ENCODE measurements around the gene INTS12.

Gene INTS12

DNA sequence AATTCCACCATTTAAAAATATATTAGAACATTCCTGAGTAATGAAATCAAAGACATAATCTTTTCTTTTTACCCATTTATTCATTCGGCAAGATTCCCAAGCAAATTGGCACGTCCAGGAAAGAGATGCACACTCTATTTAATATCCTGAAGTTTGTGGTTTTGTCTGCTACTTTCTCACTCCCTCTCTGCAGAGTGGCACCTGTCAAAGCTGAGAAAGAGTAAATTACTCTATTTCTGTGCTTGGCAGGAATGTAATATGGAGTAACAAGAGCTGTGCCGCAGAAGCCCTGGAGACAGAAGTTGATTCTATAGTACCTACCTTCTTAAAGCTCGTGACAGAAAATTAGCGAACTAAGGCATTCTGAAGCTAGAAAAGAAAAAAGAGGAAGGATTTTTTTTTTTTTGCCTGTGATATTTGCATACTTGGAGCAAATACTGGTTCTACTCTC is 5.6 kb upstream of the INTS12 start:
- TF ChIP-seq CEBPB (IDR thresholded peaks at IDR 0.05): no peak

DNA sequence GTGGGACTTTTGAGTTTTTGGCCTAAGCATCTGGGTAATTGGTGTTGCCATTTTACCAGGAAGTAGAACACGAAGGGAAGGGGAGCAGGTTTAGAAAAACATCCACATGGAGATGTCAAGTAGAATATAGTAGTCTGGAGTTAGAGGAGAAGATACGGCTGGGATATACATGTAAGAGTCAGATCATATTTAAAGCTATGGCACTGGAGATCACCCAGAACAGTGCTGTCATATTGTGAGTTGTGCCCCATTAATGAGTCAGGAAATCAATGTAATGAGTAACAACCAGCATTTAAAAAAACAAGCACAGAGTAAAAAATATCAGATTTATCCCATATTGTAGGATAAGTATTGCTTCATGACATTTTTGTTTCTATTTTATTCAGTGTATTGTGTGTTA is 4.3 kb upstream of the INTS12 start:
- no peak for TF ChIP-seq TCF12 (IDR thresholded peaks at IDR 0.05; ENCODE audit: low read depth)
- TF ChIP-seq YY1 (IDR thresholded peaks at IDR 0.05; ENCODE audit: low read depth): no peak
- TF ChIP-seq ZBTB7A (IDR thresholded peaks at IDR 0.05; ENCODE audit: low read depth): no peak

DNA sequence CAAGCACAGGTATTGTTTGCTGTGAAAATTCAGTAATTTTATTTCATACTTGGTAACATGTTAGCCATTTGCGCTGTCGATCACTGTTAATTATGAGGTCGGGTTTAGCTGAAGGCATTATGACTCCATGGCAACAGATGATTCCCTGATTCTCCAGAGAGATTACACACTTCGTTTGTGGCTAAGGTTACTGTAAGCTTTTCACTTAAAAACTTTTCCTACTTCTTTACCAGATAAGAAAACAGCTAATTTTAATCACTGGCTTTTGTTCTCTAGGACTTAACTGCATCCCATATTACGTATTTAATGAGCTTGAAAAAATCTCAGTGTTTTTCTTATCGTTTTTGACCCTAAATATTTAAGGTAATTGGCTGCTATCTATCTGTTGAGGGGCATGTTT is 2.2 kb upstream of the INTS12 start:
- TF ChIP-seq EGR1 (IDR thresholded peaks at IDR 0.05) (no peak), TEAD4 (IDR thresholded peaks at IDR 0.05) (no peak), NFIC (IDR thresholded peaks at IDR 0.05) (no peak), FOXM1 (IDR thresholded peaks at IDR 0.05; ENCODE audit: borderline replicate concordance, low read depth) (no peak), ZBTB7A (IDR thresholded peaks at IDR 0.05; ENCODE audit: low read depth) (no peak), RAD21 (IDR thresholded peaks at IDR 0.05; ENCODE audit: low read depth) (no peak), TAF1 (IDR thresholded peaks at IDR 0.05; ENCODE audit: low read depth) (no peak), TCF12 (IDR thresholded peaks at IDR 0.05; ENCODE audit: low read depth) (no peak), CEBPB (IDR thresholded peaks at IDR 0.05) (no peak)
- TF ChIP-seq, protein P1, sequence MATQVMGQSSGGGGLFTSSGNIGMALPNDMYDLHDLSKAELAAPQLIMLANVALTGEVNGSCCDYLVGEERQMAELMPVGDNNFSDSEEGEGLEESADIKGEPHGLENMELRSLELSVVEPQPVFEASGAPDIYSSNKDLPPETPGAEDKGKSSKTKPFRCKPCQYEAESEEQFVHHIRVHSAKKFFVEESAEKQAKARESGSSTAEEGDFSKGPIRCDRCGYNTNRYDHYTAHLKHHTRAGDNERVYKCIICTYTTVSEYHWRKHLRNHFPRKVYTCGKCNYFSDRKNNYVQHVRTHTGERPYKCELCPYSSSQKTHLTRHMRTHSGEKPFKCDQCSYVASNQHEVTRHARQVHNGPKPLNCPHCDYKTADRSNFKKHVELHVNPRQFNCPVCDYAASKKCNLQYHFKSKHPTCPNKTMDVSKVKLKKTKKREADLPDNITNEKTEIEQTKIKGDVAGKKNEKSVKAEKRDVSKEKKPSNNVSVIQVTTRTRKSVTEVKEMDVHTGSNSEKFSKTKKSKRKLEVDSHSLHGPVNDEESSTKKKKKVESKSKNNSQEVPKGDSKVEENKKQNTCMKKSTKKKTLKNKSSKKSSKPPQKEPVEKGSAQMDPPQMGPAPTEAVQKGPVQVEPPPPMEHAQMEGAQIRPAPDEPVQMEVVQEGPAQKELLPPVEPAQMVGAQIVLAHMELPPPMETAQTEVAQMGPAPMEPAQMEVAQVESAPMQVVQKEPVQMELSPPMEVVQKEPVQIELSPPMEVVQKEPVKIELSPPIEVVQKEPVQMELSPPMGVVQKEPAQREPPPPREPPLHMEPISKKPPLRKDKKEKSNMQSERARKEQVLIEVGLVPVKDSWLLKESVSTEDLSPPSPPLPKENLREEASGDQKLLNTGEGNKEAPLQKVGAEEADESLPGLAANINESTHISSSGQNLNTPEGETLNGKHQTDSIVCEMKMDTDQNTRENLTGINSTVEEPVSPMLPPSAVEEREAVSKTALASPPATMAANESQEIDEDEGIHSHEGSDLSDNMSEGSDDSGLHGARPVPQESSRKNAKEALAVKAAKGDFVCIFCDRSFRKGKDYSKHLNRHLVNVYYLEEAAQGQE (IDR thresholded peaks at IDR 0.05; ENCODE audit: low read depth): no peak
- TF ChIP-seq, protein P2, sequence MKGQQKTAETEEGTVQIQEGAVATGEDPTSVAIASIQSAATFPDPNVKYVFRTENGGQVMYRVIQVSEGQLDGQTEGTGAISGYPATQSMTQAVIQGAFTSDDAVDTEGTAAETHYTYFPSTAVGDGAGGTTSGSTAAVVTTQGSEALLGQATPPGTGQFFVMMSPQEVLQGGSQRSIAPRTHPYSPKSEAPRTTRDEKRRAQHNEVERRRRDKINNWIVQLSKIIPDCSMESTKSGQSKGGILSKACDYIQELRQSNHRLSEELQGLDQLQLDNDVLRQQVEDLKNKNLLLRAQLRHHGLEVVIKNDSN (IDR thresholded peaks at IDR 0.05): no peak

DNA sequence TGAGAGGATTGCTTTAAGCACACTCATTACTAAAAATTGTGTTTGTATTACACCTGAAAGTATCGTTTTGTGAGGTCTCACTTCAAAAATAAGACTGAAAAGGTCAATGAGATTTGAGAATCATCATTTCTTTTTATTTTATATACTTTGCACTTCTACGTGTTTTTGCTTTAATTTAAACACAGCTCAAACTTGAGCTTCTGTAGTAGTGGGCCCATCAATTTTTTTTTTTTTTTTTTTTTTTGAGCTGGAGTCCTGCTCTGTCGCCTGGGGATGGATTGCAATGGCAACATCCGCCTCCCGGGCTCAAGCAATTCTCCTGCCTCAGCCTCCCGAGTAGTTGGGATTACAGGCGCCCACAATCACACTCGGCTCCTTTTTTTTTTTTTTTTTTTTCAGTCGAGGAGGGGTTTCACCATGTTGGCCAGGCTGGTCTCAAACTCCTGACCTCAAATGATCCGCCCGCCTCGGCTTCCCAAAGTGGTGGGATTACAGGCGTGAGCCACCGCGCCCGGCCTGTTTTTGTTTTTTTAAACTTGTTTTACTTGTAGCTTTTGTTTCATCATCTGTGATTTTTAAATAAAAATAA is 1.6 kb upstream of the INTS12 start:
- TF ChIP-seq TAF1 (IDR thresholded peaks at IDR 0.05; ENCODE audit: low read depth) (no peak), ZBTB7A (IDR thresholded peaks at IDR 0.05; ENCODE audit: low read depth) (no peak), EP300 (IDR thresholded peaks at IDR 0.05; ENCODE audit: borderline replicate concordance) (no peak), CEBPB (IDR thresholded peaks at IDR 0.05) (no peak), NFIC (IDR thresholded peaks at IDR 0.05) (no peak), FOXM1 (IDR thresholded peaks at IDR 0.05; ENCODE audit: borderline replicate concordance, low read depth) (no peak), CREB1 (IDR thresholded peaks at IDR 0.05; ENCODE audit: low read depth) (no peak), RAD21 (IDR thresholded peaks at IDR 0.05; ENCODE audit: low read depth) (no peak), YY1 (IDR thresholded peaks at IDR 0.05; ENCODE audit: low read depth) (no peak), EGR1 (IDR thresholded peaks at IDR 0.05) (no peak)
- TF ChIP-seq, protein P1 (IDR thresholded peaks at IDR 0.05; ENCODE audit: low read depth): no peak
- TF ChIP-seq, protein P2 (IDR thresholded peaks at IDR 0.05): no peak

DNA sequence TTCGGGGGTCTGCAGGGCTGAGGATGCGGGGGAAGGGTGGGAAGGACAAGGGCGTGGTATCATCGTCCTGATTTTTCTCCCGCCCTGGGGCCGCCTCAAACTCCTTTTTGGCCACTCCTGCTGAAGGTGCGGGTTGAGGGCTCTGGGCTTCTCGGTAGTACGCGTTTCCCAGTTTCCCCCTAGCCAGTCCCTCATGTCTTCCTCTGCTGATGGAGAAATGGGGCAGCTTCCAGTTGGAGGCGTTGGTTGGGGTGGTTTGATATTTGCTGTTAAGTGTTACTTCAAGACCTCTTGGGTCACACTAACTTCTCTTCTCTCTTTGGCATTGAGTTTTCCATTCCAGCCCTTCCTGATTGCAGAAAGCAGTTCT is 577 bp upstream of the INTS12 start:
- 0 out of 2 replicates have a peak, but pooled peaks have one; percentile 2 for TF ChIP-seq RAD21 (IDR thresholded peaks at IDR 0.05; ENCODE audit: low read depth)
- TF ChIP-seq, protein P3, sequence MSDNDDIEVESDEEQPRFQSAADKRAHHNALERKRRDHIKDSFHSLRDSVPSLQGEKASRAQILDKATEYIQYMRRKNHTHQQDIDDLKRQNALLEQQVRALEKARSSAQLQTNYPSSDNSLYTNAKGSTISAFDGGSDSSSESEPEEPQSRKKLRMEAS (IDR thresholded peaks at IDR 0.05): no peak

DNA sequence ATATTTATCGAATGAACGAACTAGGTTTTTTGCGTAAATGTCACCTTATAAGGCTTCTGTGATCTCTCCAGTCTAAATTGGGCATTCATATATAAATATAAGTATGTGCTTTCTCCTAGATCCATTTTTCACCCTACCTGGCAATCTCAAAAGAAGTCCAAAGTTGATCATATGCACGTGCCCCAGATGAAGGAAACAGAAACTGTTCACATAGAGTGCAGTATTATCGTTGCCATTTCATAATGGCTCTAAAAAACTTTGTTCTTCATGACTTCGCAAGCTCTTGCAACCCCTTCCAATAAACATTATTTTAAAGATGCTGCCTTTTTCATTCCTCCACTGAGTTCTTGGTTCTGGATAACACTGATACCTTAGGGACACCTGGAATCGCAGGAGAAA is 708 bp downstream of the INTS12 start:
- TF ChIP-seq, protein P2 (IDR thresholded peaks at IDR 0.05): no peak
- TF ChIP-seq NFIC (IDR thresholded peaks at IDR 0.05) (no peak), ZBTB7A (IDR thresholded peaks at IDR 0.05; ENCODE audit: low read depth) (0 out of 2 replicates have a peak, but pooled peaks have one; percentile 7), CEBPB (IDR thresholded peaks at IDR 0.05) (no peak), RAD21 (IDR thresholded peaks at IDR 0.05; ENCODE audit: low read depth) (no peak)

DNA sequence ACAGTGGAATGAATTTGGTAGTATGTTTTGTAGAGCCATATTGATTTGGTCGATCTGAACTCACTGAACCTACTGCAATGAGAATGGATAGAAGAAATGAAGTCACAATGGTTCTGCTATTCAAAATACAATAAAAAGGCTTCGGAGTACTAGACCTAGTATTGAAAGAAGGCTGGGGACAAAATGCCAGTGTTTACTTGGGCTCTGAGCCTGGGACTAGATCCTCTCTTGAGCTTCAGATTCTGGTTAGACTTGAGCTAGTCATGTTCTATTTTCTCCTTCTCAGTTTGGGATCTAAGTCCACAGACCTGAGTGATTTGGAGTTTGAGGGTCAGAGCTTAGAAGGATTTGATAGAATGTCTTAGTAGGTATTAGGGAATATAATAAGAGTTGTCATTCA is 9.9 kb downstream of the INTS12 start:
- TF ChIP-seq CEBPB (IDR thresholded peaks at IDR 0.05) (no peak), RAD21 (IDR thresholded peaks at IDR 0.05; ENCODE audit: low read depth) (no peak), FOXM1 (IDR thresholded peaks at IDR 0.05; ENCODE audit: borderline replicate concordance, low read depth) (no peak)

Measured in Ishikawa (cell line).